Measurements from ENCODE around the gene STARD7. TPM values are rescaled to one million over a fixed set of nuclear protein-coding genes. Genes with fewer than 3 reads are reported as not detected.

STARD7 gene
- total and polyA plus RNA-seq, 10 of the 15 experiments (the other 5 are each of a cell fraction or from before 2014, with no cell fraction given), result 85.4 to 237 (median 153) TPM

DNA sequence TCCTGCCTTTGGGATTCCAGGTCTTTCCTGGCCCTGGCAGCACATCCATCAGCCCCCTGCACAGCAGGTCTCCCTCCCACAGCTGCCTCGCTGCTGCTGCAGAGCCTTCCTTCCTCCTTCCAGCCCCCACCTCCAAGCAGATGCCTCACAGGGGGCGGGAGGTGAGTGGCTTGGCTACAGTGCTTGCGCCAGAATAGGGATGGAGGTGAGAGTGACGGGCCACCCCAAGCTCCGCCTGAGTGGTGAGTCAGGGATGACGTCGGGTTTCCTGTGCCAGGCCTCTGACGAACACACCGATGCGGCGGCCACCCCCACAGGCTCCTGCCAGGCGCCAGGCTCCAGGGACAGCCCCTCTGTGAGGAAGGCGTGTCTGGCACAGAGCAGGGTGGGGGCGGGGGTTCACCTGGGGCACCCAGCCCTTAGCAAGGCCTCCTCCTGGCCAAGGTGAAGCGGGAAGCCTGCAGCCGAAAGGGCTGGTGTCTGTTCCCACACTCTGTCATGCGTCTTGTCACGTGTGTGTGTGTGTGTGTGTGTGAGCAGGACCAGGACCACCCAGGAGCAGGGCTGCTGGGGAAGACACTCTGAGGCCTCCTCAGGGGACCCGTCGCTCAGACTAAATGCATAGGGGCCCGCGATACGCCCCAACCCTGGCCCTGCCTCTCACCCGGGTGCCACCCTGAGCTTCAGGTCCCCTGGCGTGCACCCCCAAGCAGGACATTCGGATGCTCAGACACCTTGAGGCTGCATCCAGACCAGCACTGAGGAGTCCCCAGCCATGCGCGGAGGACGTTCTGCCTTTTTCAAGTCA, 60.0 kb downstream of the STARD7 start (continued):
- TF ChIP-seq POLR2AphosphoS2 (IDR thresholded peaks at IDR 0.05; ENCODE audit: low read depth, low read length), result no peak; the same call in 1 of the 2 replicates
- TF ChIP-seq IKZF1 (conservative IDR thresholded peaks at IDR 0.05), result peak; percentile 87
- TF ChIP-seq, protein P1, sequence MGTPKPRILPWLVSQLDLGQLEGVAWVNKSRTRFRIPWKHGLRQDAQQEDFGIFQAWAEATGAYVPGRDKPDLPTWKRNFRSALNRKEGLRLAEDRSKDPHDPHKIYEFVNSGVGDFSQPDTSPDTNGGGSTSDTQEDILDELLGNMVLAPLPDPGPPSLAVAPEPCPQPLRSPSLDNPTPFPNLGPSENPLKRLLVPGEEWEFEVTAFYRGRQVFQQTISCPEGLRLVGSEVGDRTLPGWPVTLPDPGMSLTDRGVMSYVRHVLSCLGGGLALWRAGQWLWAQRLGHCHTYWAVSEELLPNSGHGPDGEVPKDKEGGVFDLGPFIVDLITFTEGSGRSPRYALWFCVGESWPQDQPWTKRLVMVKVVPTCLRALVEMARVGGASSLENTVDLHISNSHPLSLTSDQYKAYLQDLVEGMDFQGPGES (IDR thresholded peaks at IDR 0.05), result no peak
- TF ChIP-seq, protein P2, sequence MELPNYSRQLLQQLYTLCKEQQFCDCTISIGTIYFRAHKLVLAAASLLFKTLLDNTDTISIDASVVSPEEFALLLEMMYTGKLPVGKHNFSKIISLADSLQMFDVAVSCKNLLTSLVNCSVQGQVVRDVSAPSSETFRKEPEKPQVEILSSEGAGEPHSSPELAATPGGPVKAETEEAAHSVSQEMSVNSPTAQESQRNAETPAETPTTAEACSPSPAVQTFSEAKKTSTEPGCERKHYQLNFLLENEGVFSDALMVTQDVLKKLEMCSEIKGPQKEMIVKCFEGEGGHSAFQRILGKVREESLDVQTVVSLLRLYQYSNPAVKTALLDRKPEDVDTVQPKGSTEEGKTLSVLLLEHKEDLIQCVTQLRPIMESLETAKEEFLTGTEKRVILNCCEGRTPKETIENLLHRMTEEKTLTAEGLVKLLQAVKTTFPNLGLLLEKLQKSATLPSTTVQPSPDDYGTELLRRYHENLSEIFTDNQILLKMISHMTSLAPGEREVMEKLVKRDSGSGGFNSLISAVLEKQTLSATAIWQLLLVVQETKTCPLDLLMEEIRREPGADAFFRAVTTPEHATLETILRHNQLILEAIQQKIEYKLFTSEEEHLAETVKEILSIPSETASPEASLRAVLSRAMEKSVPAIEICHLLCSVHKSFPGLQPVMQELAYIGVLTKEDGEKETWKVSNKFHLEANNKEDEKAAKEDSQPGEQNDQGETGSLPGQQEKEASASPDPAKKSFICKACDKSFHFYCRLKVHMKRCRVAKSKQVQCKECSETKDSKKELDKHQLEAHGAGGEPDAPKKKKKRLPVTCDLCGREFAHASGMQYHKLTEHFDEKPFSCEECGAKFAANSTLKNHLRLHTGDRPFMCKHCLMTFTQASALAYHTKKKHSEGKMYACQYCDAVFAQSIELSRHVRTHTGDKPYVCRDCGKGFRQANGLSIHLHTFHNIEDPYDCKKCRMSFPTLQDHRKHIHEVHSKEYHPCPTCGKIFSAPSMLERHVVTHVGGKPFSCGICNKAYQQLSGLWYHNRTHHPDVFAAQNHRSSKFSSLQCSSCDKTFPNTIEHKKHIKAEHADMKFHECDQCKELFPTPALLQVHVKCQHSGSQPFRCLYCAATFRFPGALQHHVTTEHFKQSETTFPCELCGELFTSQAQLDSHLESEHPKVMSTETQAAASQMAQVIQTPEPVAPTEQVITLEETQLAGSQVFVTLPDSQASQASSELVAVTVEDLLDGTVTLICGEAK (IDR thresholded peaks at IDR 0.05; ENCODE audit: borderline replicate concordance), result no peak
- TF ChIP-seq, protein P3, sequence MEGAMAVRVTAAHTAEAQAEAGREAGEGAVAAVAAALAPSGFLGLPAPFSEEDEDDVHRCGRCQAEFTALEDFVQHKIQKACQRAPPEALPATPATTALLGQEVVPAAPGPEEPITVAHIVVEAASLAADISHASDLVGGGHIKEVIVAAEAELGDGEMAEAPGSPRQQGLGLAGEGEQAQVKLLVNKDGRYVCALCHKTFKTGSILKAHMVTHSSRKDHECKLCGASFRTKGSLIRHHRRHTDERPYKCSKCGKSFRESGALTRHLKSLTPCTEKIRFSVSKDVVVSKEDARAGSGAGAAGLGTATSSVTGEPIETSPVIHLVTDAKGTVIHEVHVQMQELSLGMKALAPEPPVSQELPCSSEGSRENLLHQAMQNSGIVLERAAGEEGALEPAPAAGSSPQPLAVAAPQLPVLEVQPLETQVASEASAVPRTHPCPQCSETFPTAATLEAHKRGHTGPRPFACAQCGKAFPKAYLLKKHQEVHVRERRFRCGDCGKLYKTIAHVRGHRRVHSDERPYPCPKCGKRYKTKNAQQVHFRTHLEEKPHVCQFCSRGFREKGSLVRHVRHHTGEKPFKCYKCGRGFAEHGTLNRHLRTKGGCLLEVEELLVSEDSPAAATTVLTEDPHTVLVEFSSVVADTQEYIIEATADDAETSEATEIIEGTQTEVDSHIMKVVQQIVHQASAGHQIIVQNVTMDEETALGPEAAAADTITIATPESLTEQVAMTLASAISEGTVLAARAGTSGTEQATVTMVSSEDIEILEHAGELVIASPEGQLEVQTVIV (IDR thresholded peaks at IDR 0.05; ENCODE audit: borderline replicate concordance, partially characterized antibody), result no peak
- no peak for TF ChIP-seq ZSCAN29 (IDR thresholded peaks at IDR 0.05)
- no peak for TF ChIP-seq NFIC (IDR thresholded peaks at IDR 0.05; ENCODE audit: low read depth, low read length)
- TF ChIP-seq FOXK2 (IDR thresholded peaks at IDR 0.05), result no peak
- peak; percentile 43; the same call in 1 of the 2 replicates for TF ChIP-seq RFX5 (IDR thresholded peaks at IDR 0.05; ENCODE audit: low read depth, low read length)
- no peak for TF ChIP-seq KDM1A (IDR thresholded peaks at IDR 0.05; ENCODE audit: borderline replicate concordance)
- TF ChIP-seq NFYB (IDR thresholded peaks at IDR 0.05; ENCODE audit: insufficient read depth, low read depth, low read length), result no peak
- no peak for TF ChIP-seq TCF7 (IDR thresholded peaks at IDR 0.05; ENCODE audit: borderline replicate concordance)
- TF ChIP-seq, protein P4, sequence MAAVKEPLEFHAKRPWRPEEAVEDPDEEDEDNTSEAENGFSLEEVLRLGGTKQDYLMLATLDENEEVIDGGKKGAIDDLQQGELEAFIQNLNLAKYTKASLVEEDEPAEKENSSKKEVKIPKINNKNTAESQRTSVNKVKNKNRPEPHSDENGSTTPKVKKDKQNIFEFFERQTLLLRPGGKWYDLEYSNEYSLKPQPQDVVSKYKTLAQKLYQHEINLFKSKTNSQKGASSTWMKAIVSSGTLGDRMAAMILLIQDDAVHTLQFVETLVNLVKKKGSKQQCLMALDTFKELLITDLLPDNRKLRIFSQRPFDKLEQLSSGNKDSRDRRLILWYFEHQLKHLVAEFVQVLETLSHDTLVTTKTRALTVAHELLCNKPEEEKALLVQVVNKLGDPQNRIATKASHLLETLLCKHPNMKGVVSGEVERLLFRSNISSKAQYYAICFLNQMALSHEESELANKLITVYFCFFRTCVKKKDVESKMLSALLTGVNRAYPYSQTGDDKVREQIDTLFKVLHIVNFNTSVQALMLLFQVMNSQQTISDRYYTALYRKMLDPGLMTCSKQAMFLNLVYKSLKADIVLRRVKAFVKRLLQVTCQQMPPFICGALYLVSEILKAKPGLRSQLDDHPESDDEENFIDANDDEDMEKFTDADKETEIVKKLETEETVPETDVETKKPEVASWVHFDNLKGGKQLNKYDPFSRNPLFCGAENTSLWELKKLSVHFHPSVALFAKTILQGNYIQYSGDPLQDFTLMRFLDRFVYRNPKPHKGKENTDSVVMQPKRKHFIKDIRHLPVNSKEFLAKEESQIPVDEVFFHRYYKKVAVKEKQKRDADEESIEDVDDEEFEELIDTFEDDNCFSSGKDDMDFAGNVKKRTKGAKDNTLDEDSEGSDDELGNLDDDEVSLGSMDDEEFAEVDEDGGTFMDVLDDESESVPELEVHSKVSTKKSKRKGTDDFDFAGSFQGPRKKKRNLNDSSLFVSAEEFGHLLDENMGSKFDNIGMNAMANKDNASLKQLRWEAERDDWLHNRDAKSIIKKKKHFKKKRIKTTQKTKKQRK (IDR thresholded peaks at IDR 0.05; ENCODE audit: low read depth, low read length), result no peak
- no peak for TF ChIP-seq EED (IDR thresholded peaks at IDR 0.05; ENCODE audit: low read depth)
- no peak for TF ChIP-seq RUNX3 (IDR thresholded peaks at IDR 0.05; ENCODE audit: low read length)
- peak; percentile 86 for TF ChIP-seq SMAD1 (IDR thresholded peaks at IDR 0.05; ENCODE audit: low read depth, partially characterized antibody)
- no peak for TF ChIP-seq HDAC2 (IDR thresholded peaks at IDR 0.05)
- TF ChIP-seq ZNF274 (IDR thresholded peaks at IDR 0.05; ENCODE audit: insufficient read depth, insufficient read length), result no peak
- TF ChIP-seq HDGF (IDR thresholded peaks at IDR 0.05), result peak; percentile 98
- TF ChIP-seq SUPT20H (IDR thresholded peaks at IDR 0.05; ENCODE audit: borderline replicate concordance, control insufficient read depth, low read depth, low read length), result no peak

Measured in GM12878 (cell line).